Loucy (cell line): ENCODE data around the gene TET1.

Source experiments
- H2AFZ ChIP-seq: fragments of 200-600 bp; sonication (generic); 2 replicates; pipeline ENCODE4 v1.6.0; 2016; ENCODE audit warnings: antibody characterized with exemption, mild to moderate bottlenecking, low read length, moderate library complexity
- H3F3A ChIP-seq: fragments of 200-600 bp; 2 replicates; pipeline ENCODE4 v1.6.0; 2016; ENCODE audit warnings: antibody characterized with exemption, low read depth, mild to moderate bottlenecking
- H3K27me3 ChIP-seq: fragments of 200-600 bp; sonication (generic); 2 replicates; pipeline ENCODE4 v1.6.1; 2014; ENCODE audit warnings: low read length, mild to moderate bottlenecking; ENCODE audit not compliant: insufficient read depth, poor library complexity, severe bottlenecking
- H3K36me3 ChIP-seq: fragments of 200-600 bp; sonication (generic); 2 replicates; pipeline ENCODE4 v1.6.1; 2016; ENCODE audit warnings: low read length; ENCODE audit not compliant: insufficient read depth
- H3K4me1 ChIP-seq: fragments of 200-600 bp; sonication (generic); 2 replicates; pipeline ENCODE4 v1.5.1; 2014; ENCODE audit warnings: low read length, mild to moderate bottlenecking; ENCODE audit not compliant: insufficient read depth, poor library complexity, severe bottlenecking
- H3K4me2 ChIP-seq: fragments of 200-600 bp; sonication (generic); 2 replicates; pipeline ENCODE4 v1.6.0; 2014; ENCODE audit warnings: antibody characterized with exemption, low read length, low read depth, mild to moderate bottlenecking; ENCODE audit not compliant: poor library complexity, severe bottlenecking
- H3K4me3 ChIP-seq: fragments of 200-600 bp; sonication (generic); 2 replicates; pipeline ENCODE4 v1.5.1; 2014; ENCODE audit warnings: low read length, mild to moderate bottlenecking, mixed read lengths; ENCODE audit not compliant: poor library complexity, severe bottlenecking
- H3K79me2 ChIP-seq: fragments of 200-600 bp; sonication (generic); 2 replicates; pipeline ENCODE4 v1.6.1; 2014; ENCODE audit warnings: low read length; ENCODE audit not compliant: insufficient read depth
- H3K9ac ChIP-seq: fragments of 200-600 bp; sonication (generic); 2 replicates; pipeline ENCODE4 v1.6.0; 2014; ENCODE audit warnings: mild to moderate bottlenecking, low read depth, low read length, moderate library complexity; ENCODE audit not compliant: poor library complexity, severe bottlenecking
- H3K9me2 ChIP-seq: fragments of 200-600 bp; sonication (generic); replicated peaks from 2 replicates; pipeline ENCODE4 v1.6.1; 2016; ENCODE audit warnings: low read depth, low read length, mixed read lengths
- H3K9me3 ChIP-seq: fragments of 200-600 bp; sonication (generic); 2 replicates; pipeline ENCODE4 v1.6.1; 2014; ENCODE audit warnings: mild to moderate bottlenecking, antibody characterized with exemption, low read length, low read depth; ENCODE audit not compliant: insufficient read depth
- H4K20me1 ChIP-seq: fragments of 200-600 bp; sonication (generic); 2 replicates; pipeline ENCODE4 v1.6.0; 2014; ENCODE audit warnings: antibody characterized with exemption, low read length, mild to moderate bottlenecking; ENCODE audit not compliant: insufficient read depth, poor library complexity, severe bottlenecking
- EZH2phosphoT487 ChIP-seq: fragments of 200-600 bp; IDR thresholded peaks from 2 replicates; pipeline ENCODE4 v1.6.1; 2018; ENCODE audit warnings: antibody characterized with exemption, mild to moderate bottlenecking, moderate library complexity, borderline replicate concordance
- TF ChIP-seq, protein P1 (sequence below): fragments of 200-600 bp; sonication (generic); conservative IDR thresholded peaks from 2 replicates; pipeline ENCODE4 v1.5.1; 2014; ENCODE audit warnings: mild to moderate bottlenecking, antibody characterized with exemption, low read length

Gene TET1

DNA sequence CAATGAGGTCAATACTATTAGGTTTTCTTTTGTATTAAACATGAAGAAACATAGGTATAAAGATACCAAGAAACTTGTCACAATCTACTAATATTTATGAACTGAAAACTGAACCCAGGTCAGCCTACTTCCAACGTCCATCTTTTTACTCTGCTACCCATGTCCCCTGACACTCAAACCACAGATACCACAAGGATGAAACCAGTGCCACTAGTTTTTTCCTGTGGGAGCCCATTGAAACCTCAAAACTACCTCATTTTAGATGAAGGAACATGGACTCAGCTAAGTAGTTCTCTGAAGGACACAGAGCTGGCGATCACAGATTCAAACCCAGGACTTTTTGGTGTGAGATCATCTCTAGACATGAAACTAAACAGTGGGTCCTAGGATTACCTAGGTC is 6.8 kb downstream of the TET1 start:
- Histone ChIP-seq H3K4me1 (peaks cover 21% of the 10 kb centered on the region), H3K4me3 (no peak overlapping the region), H3K4me2 (no peak overlapping the region)

DNA sequence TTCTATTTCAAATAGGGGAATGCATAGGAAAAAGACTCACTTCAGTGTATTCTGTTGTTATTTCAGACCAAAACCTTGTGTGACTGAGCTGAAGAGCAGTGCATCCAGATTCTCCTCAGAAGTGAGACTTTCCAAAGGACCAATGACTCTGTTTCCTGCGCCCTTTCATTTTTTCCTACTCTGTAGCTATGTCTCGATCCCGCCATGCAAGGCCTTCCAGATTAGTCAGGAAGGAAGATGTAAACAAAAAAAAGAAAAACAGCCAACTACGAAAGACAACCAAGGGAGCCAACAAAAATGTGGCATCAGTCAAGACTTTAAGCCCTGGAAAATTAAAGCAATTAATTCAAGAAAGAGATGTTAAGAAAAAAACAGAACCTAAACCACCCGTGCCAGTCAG is 12.0 kb downstream of the TET1 start:
- H3K9me3 ChIP-seq = no peaks in the 10 kb centered on the region
- H3K9ac ChIP-seq = no peak overlapping the region
- no peaks in the 10 kb centered on the region for H4K20me1 ChIP-seq
- H3K79me2 ChIP-seq = no peaks in the 10 kb centered on the region
- no peak overlapping the region for H2AFZ ChIP-seq
- H3F3A ChIP-seq = no peaks in the 10 kb centered on the region
- TF ChIP-seq, protein P1, sequence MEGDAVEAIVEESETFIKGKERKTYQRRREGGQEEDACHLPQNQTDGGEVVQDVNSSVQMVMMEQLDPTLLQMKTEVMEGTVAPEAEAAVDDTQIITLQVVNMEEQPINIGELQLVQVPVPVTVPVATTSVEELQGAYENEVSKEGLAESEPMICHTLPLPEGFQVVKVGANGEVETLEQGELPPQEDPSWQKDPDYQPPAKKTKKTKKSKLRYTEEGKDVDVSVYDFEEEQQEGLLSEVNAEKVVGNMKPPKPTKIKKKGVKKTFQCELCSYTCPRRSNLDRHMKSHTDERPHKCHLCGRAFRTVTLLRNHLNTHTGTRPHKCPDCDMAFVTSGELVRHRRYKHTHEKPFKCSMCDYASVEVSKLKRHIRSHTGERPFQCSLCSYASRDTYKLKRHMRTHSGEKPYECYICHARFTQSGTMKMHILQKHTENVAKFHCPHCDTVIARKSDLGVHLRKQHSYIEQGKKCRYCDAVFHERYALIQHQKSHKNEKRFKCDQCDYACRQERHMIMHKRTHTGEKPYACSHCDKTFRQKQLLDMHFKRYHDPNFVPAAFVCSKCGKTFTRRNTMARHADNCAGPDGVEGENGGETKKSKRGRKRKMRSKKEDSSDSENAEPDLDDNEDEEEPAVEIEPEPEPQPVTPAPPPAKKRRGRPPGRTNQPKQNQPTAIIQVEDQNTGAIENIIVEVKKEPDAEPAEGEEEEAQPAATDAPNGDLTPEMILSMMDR = no peak
- H3K4me3 ChIP-seq = no peak overlapping the region
- peaks cover 12% of the 10 kb centered on the region; the same call in 1 of the 2 replicates for H3K36me3 ChIP-seq
- H3K4me2 ChIP-seq = no peak overlapping the region
- H3K4me1 ChIP-seq = peaks cover 2% of the 10 kb centered on the region
- peaks cover 5% of the 10 kb centered on the region for H3K27me3 ChIP-seq
- H3K9me2 ChIP-seq = no peaks in the 10 kb centered on the region

More for the DNA sequence above, 6.8 kb downstream of the TET1 start:
- TF ChIP-seq, protein P1 = no peak
- TF ChIP-seq EZH2phosphoT487 = no peak
- Histone ChIP-seq H4K20me1 (peaks cover 4% of the 10 kb centered on the region), H3K36me3 (no peaks in the 10 kb centered on the region), H3K9me3 (no peaks in the 10 kb centered on the region), H3K79me2 (no peaks in the 10 kb centered on the region), H2AFZ (no peak overlapping the region), H3K9ac (no peak overlapping the region), H3K9me2 (no peaks in the 10 kb centered on the region), H3F3A (peaks cover 4% of the 10 kb centered on the region; the same call in 1 of the 2 replicates), H3K27me3 (peaks cover 20% of the 10 kb centered on the region)

DNA sequence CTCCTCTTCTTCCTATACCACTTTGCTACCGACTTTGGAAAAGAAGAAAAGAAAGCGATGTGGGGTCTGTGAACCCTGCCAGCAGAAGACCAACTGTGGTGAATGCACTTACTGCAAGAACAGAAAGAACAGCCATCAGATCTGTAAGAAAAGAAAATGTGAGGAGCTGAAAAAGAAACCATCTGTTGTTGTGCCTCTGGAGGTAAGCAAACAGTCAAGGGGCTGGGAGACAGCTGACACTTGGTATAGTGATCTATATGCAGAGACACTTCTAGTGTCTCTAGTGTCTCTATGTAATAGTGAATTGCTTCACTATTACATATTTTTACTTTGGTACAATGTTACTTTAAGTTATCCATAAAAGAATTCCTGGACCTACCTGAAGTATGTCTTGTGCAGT is 13.9 kb downstream of the TET1 start:
- no peaks in the 10 kb centered on the region for H3F3A ChIP-seq
- H3K9me3 ChIP-seq = no peaks in the 10 kb centered on the region
- no peak overlapping the region for H2AFZ ChIP-seq
- no peaks in the 10 kb centered on the region for H3K79me2 ChIP-seq
- no peaks in the 10 kb centered on the region for H3K4me1 ChIP-seq
- peaks cover 12% of the 10 kb centered on the region; the same call in 1 of the 2 replicates for H3K36me3 ChIP-seq
- H3K4me2 ChIP-seq = no peak overlapping the region
- H3K4me3 ChIP-seq = no peak overlapping the region
- H3K9ac ChIP-seq = no peak overlapping the region
- no peaks in the 10 kb centered on the region for H3K27me3 ChIP-seq
- no peak for TF ChIP-seq EZH2phosphoT487
- TF ChIP-seq, protein P1 = no peak
- H4K20me1 ChIP-seq = no peaks in the 10 kb centered on the region
- H3K9me2 ChIP-seq = no peaks in the 10 kb centered on the region
